ENCODE results near the gene SETSIP.
"Not testable (repeated sequence)": the region's sequence is repeated elsewhere in the genome, so short reads cannot be mapped to it uniquely, and the experiment has no call there.

SETSIP gene

GRCh38 chr1:92045766-92046495 is 29.3 kb downstream of the SETSIP start:
- no peak for DNase-seq

- no peak for DNase-seq
These were observed 31.6 kb downstream of the SETSIP start for GRCh38 chr1:92043621-92044020.

GRCh38 chr1:92040971-92041370 is 34.2 kb downstream of the SETSIP start:
- DNase-seq = no peak

- no peak for DNase-seq
These were observed 36.4 kb downstream of the SETSIP start for GRCh38 chr1:92038695-92039346.

- no peak for DNase-seq
These were observed 37.8 kb downstream of the SETSIP start for GRCh38 chr1:92037400-92037799.

- no peak for DNase-seq
These were observed 43.7 kb downstream of the SETSIP start for GRCh38 chr1:92031281-92032110.

- DNase-seq = no peak
These were observed 44.5 kb downstream of the SETSIP start for GRCh38 chr1:92030656-92031107.

GRCh38 chr1:92029241-92029922 is 45.8 kb downstream of the SETSIP start:
- DNase-seq = no peak

- DNase-seq = no peak
These were observed 48.4 kb downstream of the SETSIP start for GRCh38 chr1:92026806-92027205.

- DNase-seq = not testable (repeated sequence)
These were observed 49.2 kb downstream of the SETSIP start for GRCh38 chr1:92026042-92026441.

Measured in activated T-cell treated with anti-CD3 and anti-CD28 coated beads for 4 hours (primary cell).